OCI-LY7 (cell line): ENCODE measurements around the gene SRGAP2B. TPM values are rescaled to one million over a fixed set of nuclear protein-coding genes. Genes with fewer than 3 reads are reported as not detected.
A peak's percentile ranks its signal among the peaks of the same experiment; 100 is the strongest.
"Not testable (repeated sequence)": the region's sequence is repeated elsewhere in the genome, so short reads cannot be mapped to it uniquely, and the experiment has no call there.

Experiments
- BruUV-seq: library from RNA; stranded (reverse); fragments of 400-500 nt; replicated peaks from 2 replicates; lab custom pipeline; 2021; lab: Mats Ljungman, UMichigan
- CTCF ChIA-PET: fragments of 300-600 bp; sonication (Branson Sonifier 250); formaldehyde crosslinking; loops from one replicate; lab custom pipeline; 2022; ENCODE audit warnings: antibody characterized with exemption; ENCODE audit not compliant: unreplicated experiment; lab: Charles Lee
- POLR2A ChIA-PET: fragments of 300-600 bp; sonication (Branson Sonifier 250); formaldehyde crosslinking; loops from one replicate; lab custom pipeline; 2022; ENCODE audit warnings: antibody characterized with exemption; lab: Charles Lee
- DNase-seq: peaks from one replicate; pipeline ENCODE4 v3.0.0-alpha.2; 2015; ENCODE audit warnings: low spot score
- H2AFZ ChIP-seq: fragments of 200-600 bp; sonication (generic), shearing (Covaris generic); 2 replicates; pipeline ENCODE4 v1.6.1; 2014; ENCODE audit warnings: mild to moderate bottlenecking, antibody characterized with exemption, low read length, moderate library complexity
- H3K27ac ChIP-seq: fragments of 200-600 bp; sonication (generic); 2 replicates; pipeline ENCODE4 v1.5.1; 2014; ENCODE audit warnings: mixed run types, low read depth, mild to moderate bottlenecking, moderate library complexity, low read length, inconsistent platforms; ENCODE audit not compliant: poor library complexity, severe bottlenecking
- H3K36me3 ChIP-seq: fragments of 200-600 bp; sonication (generic); 2 replicates; pipeline ENCODE4 v1.6.1; 2014; ENCODE audit warnings: mild to moderate bottlenecking, antibody characterized with exemption, low read length, moderate library complexity, mixed read lengths; ENCODE audit not compliant: insufficient read depth
- H3K4me1 ChIP-seq: fragments of 200-600 bp; sonication (generic); 2 replicates; pipeline ENCODE4 v1.5.1; 2014; ENCODE audit warnings: mild to moderate bottlenecking, low read length; ENCODE audit not compliant: insufficient read depth, poor library complexity, severe bottlenecking
- H3K4me2 ChIP-seq: fragments of 200-600 bp; sonication (generic); 2 replicates; pipeline ENCODE4 v1.6.1; 2014; ENCODE audit warnings: mild to moderate bottlenecking, low read length
- H3K4me3 ChIP-seq: fragments of 200-600 bp; sonication (generic); 2 replicates; pipeline ENCODE4 v1.5.1; 2014; ENCODE audit warnings: mild to moderate bottlenecking, low read depth, low read length; ENCODE audit not compliant: poor library complexity, severe bottlenecking
- H3K79me2 ChIP-seq: fragments of 200-600 bp; sonication (generic); 2 replicates; pipeline ENCODE4 v1.6.1; 2016; ENCODE audit warnings: low read depth, mild to moderate bottlenecking, low read length, moderate library complexity, mixed read lengths; ENCODE audit not compliant: insufficient read depth
- H3K9me2 ChIP-seq: fragments of 200-600 bp; sonication (generic); 2 replicates; pipeline ENCODE4 v1.6.1; 2016; ENCODE audit warnings: mild to moderate bottlenecking, low read length, mixed read lengths; ENCODE audit not compliant: insufficient read depth
- H3K9me3 ChIP-seq: fragments of 200-600 bp; sonication (generic); 2 replicates; pipeline ENCODE4 v1.6.1; 2014; ENCODE audit warnings: mild to moderate bottlenecking, mixed run types, low read length, mixed read lengths
- H4K20me1 ChIP-seq: fragments of 200-600 bp; sonication (generic); 2 replicates; pipeline ENCODE4 v1.6.1; 2014; ENCODE audit warnings: mild to moderate bottlenecking, antibody characterized with exemption, low read length, moderate library complexity, mixed read lengths; ENCODE audit not compliant: insufficient read depth
- intact Hi-C: fragments of 100-400 bp; cut with micrococcal nuclease; formaldehyde crosslinking; loops from one replicate; pipeline ENCODE4 v1.10.0; 2022; ENCODE audit not compliant: unreplicated experiment
- total RNA-seq, 2 experiments: library from RNA; depleted of rRNA in 1 of 2; stranded (reverse); fragments of >200 nt in 1 of 2; shearing (Covaris generic) in 1 of 2; gene quantifications; 2 replicates each; pipeline ENCODE4 v1.2.3, GENCODE V29; 2014 to 2022

SRGAP2B gene
- total RNA-seq, 2 experiments from 2014 or later = 22.1 to 36.5 TPM

GRCh38 chr1:145115587-145116493 lies 20.7 kb upstream of the SRGAP2B start:
- H3K27ac ChIP-seq, H4K20me1 ChIP-seq, BruUV-seq, H3K4me3 ChIP-seq, H2AFZ ChIP-seq, DNase-seq, H3K79me2 ChIP-seq, CTCF ChIA-PET, intact Hi-C loops, H3K4me2 ChIP-seq, H3K36me3 ChIP-seq, H3K9me2 ChIP-seq, H3K4me1 ChIP-seq, POLR2A ChIA-PET, H3K9me3 ChIP-seq: not testable (repeated sequence)

- H2AFZ ChIP-seq, H3K4me3 ChIP-seq, BruUV-seq, H3K4me1 ChIP-seq, H3K9me2 ChIP-seq, H3K4me2 ChIP-seq, POLR2A ChIA-PET, DNase-seq, H3K9me3 ChIP-seq, H3K27ac ChIP-seq, intact Hi-C loops, H4K20me1 ChIP-seq, CTCF ChIA-PET, H3K36me3 ChIP-seq, H3K79me2 ChIP-seq: not testable (repeated sequence)
Observed at GRCh38 chr1:145114560-145115057, 19.5 kb upstream of the SRGAP2B start.

GRCh38 chr1:145112703-145113102 lies 17.6 kb upstream of the SRGAP2B start:
- H3K9me2 ChIP-seq, H3K4me1 ChIP-seq, BruUV-seq, H3K36me3 ChIP-seq, H3K4me2 ChIP-seq, H3K79me2 ChIP-seq, H4K20me1 ChIP-seq, intact Hi-C loops, POLR2A ChIA-PET, H2AFZ ChIP-seq, DNase-seq, H3K27ac ChIP-seq, H3K4me3 ChIP-seq, CTCF ChIA-PET, H3K9me3 ChIP-seq: not testable (repeated sequence)

DNA sequence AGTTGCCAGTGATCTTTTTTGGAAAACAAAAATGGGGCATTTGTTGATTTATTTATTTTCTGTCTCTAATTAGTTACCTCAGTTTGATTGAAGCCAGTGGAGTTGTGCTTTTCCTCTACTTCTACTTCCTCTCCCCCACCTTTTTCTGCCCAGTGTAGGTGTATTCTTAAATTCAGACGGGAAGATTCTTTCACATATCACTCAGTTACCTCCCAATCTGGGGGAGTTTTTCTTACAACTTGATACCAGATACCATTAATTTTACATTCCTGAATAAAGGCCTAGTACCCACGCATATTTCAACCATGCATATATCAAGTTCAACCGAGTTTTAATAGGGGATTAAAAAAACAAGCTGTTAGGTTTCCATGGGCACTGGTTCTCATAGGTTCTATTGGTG lies 16.5 kb upstream of the SRGAP2B start:
- H3K9me2 ChIP-seq, DNase-seq, POLR2A ChIA-PET, H3K27ac ChIP-seq, H3K79me2 ChIP-seq, intact Hi-C loops, H4K20me1 ChIP-seq, H3K4me2 ChIP-seq, H3K36me3 ChIP-seq, H3K4me1 ChIP-seq, H2AFZ ChIP-seq, H3K9me3 ChIP-seq, H3K4me3 ChIP-seq, CTCF ChIA-PET: not testable (repeated sequence)
- TSS peak; percentile 55 for BruUV-seq

DNA sequence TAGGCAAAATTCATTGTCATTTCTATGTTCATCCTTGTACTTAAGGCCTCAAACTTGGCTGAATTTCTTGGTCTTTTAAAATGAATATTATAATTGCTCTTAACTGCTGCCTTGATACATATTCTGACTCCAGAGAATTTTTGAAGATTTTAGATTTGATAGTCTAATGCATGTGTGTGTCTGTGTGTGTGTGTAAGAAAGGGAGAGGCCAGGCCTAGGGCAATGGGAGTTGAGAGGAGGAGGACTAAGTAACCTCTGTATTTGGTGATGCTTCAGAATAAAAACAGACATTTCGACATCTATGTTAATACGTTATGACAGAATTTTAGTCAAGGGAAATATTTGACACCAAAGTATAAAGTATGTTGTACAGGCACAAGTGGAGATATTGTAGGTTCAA lies 8.2 kb upstream of the SRGAP2B start:
- H3K9me3 ChIP-seq, H3K4me2 ChIP-seq, H4K20me1 ChIP-seq, CTCF ChIA-PET, DNase-seq, H3K4me3 ChIP-seq, BruUV-seq, H3K36me3 ChIP-seq, H2AFZ ChIP-seq, H3K4me1 ChIP-seq, H3K9me2 ChIP-seq, H3K27ac ChIP-seq, intact Hi-C loops, POLR2A ChIA-PET, H3K79me2 ChIP-seq: not testable (repeated sequence)

DNA sequence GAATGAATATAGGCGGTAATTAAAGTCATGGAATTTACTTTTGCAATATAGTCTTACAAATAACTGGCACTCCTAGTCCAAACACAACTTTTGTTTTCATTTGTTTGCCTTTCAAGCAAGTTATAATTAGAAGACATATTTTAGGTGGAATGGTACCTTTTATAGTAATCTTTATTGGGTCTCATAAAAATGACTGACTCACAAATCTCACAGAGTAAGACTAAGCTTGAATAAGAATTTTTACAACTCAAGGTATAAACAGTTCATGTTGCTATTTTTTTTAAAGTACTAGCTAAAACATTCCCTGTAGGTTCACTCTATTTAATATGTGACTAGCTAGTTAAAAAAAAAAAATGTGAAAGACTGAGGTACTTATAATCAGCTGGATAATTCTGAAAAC lies 6.6 kb upstream of the SRGAP2B start:
- H3K4me1 ChIP-seq, H3K36me3 ChIP-seq, H4K20me1 ChIP-seq, H3K27ac ChIP-seq, H3K79me2 ChIP-seq, H3K9me3 ChIP-seq, CTCF ChIA-PET, BruUV-seq, H3K4me2 ChIP-seq, intact Hi-C loops, H2AFZ ChIP-seq, DNase-seq, POLR2A ChIA-PET, H3K4me3 ChIP-seq, H3K9me2 ChIP-seq: not testable (repeated sequence)
